ENCODE data around the gene GCNA.

GRCh38 chrX:71637253-71637618, 59.0 kb downstream of the GCNA start:
- no peak for TF ChIP-seq CTCF (IDR thresholded peaks at IDR 0.05)
- TF ChIP-seq POLR2A (IDR thresholded peaks at IDR 0.05), result no peak
